Stimulated activated CD8-positive, alpha-beta memory T cell treated with anti-CD3 and anti-CD28 coated beads, Interleukin-2, amount 100 ng/mL, for 48 hours (primary cell): ENCODE results near the gene ORM2.

Experiments used
- DNase-seq, 2 donors: peaks; one replicate each; pipeline ENCODE4 v3.0.0-alpha.2; 2020; ENCODE audit warnings: low read depth in 2 of 2

ORM2 gene

DNA sequence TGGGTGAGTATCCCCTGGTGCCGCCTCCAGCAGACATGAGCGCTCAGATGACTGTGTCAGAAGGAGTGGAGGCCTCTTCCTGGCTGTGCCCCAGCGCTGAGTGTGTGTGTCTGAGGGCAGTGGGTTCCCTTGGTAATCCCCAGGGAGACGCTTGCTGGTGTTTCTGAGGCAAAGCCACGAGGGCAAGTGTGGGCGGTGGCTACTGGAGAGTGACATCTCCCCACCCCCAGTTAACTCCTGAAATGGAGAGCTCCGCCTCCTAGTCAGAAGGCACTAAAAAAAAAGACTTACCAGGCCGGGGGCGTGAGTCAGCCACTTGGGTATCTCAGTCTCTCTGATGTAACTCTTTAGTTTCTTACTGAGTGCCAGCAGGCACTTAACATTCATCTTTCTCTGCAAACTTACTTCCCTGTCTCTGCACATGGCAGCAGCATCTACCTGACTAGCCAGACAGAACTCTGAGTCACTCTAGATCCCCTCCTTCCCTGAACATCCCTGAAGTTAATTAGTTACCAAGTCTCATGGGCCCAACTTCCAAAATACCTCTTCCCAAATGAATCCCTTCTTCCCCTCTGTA lies 19.3 kb downstream of the ORM2 start:
- DNase-seq: peak; percentile 87 to 90

DNA sequence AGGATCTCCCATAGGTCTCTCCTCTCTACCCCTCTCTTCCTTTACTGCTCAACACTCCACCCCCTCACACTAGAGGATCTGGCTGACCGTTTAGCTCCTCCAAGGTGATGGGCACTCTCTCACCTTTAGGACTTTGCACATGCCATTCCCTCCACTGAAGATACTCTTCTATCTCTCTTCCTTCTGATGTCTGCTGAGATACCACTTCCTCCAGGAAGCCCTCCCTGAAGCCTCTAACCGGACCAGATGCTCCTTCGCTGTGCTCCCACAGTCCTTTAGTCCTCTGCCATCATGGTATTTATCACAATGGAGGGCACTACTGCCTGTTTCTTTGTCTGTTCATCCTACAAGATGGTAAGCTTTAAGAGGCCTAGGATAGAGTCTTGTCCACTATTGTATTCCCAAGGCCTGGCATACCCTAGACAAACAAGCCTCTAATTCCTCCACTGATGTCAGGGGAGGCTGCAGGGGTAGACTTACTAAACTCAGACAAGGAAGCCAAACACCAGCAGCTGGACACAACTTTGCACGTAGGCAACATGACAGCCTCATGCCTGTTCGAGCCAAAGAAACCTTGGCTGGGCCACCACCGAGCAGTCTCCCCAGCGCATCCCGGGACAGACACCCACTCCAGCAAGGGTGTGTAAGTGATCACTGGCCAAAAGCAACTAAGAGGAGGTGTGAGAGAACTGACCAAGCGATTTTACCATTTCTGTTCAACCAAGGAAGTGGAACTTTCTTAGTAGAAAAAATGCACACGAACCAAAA lies 20.2 kb downstream of the ORM2 start:
- DNase-seq: no peak

DNA sequence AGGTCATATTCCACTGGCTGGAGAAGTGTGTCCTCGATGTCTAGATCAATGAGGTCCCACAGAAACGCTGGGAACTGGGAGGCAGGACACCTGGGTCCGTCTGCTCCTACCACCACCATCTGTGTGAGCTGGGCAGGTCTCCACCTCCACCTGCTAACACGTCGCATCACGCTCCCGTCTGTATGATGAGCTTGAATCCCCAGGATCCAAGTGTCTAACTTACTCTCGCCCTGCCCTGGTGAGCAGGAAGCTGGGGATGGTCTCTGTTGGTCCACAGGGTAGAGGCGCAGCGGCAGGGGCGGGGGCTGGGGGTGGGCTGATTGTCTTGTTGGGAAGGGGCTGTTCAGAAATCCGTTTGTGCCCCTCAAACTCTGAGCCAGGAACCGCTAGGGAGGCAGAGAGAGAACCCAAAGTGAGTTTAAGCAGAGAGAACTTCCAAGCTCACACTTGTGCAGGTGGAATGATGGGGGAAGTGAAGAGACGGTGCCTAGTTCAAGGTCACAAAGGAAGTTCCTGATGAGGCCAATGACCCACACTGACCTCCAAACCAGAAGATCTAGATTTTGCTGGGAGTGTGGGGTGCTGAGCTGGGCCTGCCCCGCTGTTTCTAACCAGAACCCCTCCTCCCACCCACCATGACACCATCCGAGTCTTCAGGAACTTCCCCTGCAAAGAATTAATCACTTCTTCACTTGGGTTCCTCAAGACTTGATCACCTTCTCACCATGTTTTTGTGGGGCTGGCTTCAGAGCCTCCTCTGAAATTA lies 21.1 kb downstream of the ORM2 start:
- DNase-seq: no peak

DNA sequence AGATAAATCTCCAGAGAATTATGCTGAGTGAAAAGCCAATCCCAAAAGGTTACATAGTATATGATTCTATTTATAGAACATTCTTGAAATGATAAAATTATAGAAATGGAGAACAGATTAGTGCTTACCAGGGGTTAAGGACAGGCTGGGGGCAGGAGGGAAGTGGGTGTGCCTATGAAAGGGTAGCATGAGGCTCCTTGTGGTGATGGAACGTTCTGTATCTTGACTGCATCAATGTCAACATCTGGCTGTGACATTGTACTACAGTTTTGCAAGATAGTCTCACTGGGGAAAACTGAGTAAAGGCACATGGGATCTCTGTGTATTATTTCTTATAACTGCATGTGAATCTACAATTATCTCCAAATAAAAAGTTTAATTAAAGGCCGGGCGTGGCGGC lies 22.3 kb downstream of the ORM2 start:
- DNase-seq: no peak

DNA sequence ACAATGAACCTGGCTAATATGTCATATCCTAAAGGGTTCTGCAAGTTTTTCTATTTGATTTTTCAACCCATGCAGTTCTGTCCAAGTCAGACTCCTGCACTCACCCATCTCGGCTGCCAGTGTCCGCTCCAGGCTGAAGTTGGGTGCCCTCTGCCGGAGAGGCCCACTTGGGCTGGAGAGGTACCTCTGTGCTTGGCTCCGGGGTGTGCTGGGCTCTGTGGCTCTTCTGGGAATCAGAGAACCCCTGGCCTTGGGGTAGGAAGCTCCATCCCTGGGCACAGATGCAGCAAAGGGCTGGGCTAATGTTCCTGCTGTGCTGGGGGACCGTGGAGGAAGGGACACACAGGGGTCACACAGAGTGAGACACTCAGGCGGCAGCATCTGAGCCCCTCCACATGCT lies 26.2 kb downstream of the ORM2 start:
- DNase-seq: no peak

DNA sequence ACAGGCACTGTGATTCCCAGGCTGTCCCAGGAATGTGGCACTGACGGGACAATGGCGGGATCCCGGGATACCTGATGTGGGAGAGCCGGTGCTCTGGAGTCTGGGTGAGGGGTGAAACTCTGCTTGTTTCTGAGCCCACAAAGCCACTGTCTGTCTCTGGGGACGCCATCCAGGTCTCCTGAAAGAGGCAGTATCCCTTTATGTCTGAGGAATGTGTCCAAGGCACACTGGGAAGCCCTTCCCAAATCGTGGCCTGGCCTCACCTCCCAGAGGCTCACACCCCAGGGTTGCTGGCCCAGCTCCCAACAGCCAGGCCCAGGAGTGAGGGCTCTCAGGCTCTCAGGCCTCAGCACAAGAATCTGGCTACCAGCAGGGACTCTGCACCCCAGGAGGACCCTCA lies 27.1 kb downstream of the ORM2 start:
- DNase-seq: no peak

DNA sequence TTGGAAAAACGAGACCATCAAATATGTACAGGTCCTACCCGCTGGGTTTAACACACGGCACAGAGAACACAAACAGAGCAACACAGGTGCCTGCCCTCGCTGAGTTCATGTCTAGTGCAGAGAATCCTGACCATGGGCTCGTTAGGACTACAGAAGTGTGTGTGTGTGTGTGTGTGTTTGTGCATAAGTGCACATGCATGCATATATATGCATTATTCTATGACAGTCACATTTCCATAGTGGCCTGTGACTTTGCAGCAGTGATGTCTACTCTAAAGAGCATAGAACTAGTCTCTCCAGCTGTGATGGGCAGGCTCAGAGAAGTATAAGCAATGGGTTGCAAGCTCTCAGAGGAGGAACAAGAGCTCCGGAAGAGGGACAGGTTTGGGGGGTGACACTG lies 27.7 kb downstream of the ORM2 start:
- DNase-seq: no peak

DNA sequence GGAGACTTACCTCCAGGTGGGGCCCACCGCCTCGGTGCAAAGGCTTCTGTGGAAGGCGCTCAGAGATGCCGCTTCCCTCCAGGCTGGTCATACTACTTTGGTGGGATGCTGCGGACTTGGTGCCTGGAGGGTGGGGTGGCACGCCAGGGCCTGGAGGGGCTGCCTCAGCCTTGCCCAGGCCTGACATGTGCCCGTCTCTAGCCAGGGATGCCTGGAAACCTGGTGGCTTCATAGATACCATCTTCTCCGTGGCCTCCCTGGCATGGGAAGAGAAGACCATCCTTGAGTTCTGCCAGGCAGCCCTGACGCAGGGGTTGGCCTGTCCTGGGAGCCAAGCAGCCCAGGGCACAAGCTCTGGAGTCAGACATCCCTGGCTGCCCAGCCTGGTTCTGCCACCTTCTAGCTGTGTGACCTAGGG lies 28.3 kb downstream of the ORM2 start:
- DNase-seq: no peak

DNA sequence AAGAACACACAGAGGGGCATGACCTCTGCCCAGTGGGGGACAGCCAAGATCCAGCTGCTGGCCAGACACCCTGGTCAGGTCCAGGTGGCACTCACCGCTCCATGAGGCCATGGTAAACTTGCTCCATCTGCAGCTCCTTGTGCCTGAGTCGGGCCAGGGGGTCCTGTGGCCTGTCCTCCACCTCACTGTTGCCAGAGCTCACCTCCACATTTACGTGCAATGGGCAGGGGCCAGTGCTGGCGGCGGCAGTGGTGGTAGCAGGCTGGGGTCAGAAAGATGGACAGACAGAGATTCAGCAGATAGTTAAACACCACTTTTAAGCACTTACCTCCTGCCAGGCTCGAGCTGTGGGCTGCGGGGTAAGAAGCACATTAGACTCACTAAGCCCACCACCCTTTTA lies 30.1 kb downstream of the ORM2 start:
- no peak for DNase-seq

DNA sequence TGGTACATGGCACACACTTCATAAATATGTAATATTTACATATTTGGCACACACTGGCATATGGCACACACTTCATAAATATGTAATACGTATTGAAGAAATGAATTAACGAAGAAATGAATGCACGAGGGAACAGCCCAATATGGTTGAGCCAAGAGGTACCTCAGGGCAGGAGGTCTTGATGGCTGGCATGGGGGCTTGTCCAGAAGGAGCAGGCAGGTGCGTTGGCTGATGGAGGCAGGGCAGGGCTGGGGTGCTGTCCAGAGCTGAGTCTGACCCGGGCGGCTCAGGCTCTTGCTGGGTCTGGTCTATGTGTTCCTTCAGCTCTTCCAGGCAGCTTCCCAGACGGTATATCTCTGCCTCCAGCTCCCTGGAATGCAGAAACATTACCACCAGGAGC lies 31.9 kb downstream of the ORM2 start:
- no peak for DNase-seq

DNA sequence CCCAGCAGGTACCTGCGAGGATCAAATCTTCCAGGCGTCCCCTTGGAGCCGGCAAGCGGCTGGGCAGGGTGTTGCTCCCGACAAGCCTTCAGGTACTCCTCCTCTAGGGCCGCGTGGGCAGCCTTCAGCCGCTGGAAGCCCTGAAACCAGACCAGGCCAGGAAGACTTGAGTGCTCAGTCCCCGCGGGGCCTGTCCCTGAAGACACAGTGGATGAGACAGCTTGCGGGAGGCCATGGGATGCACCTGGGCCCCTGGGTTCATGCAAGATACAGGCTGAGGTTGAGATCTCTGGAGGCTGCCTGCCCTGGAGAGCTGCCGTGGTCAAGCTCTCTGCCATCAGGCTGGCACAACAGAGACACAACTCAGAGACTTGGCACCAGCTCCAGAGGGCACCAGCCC lies 32.7 kb downstream of the ORM2 start:
- DNase-seq: no peak

DNA sequence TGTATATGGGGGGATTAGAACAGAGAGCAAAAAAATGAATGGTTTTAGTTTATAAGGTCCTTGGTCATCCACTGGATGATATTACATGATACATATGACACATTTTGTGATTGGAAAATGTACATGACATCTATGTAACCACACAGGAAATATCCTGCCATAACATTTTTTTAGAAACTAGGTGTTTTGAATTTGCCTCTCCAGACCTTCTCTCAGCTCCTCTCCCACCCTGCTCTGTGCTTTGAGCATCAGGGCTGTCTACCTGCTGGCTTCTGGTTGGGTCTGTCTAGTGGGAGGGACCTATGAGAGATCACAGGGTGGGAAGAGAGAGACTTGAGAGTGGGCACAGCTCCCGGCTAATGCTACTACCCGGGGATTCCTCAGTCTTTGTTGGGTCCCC lies 33.8 kb downstream of the ORM2 start:
- no peak for DNase-seq

DNA sequence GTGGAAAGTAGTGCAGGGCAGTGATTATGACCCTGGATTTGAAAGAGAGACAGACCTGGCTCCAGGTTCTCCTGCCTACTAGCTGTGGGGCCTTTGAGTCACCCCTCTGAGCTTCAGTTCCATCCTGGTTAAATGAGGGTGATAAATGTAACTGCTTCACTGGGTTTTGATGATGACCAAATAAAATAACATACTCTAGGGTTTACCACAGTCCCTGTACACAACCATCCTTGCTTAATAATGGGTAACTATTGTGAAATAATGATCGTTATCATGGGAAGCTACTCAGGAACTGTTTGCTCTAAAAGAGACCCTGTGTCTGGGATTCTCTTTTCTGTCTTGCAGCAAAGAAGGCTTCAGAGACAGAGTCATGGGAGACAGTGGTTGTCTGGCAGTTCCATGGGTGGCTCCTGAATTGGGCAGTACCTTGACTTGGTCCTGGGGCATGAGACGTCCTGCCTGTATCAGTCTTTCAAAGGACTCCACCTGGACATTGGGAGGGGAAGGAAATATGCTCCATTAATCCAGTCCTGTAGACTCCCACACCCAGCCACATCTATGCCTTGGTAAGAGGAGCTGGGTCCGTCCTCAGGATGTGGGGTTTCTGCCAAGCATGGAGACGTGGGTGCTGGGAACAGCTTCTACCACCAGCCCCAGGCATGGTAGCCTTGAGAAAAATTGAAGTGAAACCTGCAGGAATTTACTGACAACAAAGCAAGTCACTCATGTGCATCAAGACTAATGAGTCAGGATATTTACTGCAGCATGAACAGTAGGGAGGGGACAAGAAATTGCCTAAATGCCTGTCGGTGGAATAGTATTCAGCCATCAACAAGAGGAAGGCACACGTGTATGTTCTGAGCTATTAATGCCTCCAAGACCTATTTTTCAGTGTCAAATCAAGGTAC lies 34.7 kb downstream of the ORM2 start:
- no peak for DNase-seq

DNA sequence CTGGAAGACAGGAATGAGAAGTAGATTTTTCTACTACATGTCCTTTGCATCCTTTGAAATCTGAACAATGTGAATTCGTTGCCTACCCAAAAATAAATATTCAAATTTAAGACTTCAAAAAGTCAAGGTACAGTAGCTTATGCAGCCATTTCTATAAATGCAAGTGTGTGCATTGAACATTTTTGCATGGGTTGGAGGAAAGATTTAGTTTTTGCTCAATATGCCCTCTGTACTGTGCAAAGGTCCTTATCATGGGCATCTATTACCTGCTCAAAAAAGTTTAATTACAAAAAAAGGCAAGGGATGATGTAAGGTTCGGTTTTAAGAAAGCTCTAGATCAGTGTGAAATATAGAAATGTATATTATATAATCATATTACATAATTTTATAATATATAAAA lies 35.5 kb downstream of the ORM2 start:
- DNase-seq: no peak

DNA sequence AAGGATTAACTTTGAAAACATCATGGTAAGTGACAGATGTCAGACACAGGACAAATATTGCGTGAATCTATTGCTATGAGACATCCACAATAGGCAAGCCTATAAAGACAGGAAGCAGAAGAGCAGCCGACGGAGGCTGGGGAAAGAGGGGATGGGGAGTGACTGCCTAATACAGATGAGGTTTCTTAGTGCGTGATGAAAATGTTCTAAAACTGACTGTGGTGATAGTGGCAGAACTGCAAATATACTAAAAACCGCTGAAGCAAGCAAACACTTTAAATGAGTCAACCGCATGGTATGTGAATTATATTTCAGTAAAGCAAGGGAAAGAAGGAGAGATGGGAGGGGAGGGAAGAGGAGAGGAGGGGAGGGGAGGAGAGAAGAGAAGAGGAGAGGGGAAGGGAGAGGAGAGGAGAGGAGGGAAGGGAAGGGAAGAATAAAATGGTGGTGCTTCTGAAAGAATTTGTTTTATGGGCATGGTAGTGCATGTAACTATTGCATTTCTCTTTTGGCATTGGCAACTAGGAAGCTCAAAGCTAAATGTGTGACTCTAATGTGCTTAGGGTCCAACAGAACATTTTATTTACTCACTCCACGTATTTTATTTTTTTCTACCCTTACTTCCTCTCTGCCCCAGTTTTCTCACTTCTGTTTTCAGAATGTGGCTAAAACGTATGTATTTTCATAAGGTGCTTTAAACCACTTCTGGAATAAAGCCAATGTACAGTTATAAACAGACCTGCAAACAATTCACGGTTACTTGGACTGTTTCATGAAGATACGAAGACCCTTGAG lies 36.9 kb downstream of the ORM2 start:
- DNase-seq: no peak

DNA sequence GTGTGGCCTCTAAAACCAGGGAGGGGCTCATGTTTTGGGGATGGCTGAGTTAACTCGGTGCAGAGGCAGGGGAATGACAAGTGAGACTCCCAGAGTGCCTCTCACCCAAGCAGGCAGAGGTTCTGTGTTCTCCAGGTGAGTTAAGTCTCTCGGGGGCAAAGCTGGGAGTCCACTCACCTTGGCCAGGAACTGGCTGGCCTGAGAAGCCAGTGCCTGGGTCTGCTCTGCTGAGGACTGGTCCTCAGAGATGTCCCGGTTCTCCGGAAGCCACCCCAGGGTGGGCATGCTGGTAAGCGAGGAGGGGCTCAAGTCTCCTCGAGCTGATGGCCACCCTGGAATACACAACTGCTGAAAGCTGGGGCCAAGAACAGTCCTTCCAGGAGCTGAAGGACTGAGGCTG lies 37.7 kb downstream of the ORM2 start:
- no peak for DNase-seq

DNA sequence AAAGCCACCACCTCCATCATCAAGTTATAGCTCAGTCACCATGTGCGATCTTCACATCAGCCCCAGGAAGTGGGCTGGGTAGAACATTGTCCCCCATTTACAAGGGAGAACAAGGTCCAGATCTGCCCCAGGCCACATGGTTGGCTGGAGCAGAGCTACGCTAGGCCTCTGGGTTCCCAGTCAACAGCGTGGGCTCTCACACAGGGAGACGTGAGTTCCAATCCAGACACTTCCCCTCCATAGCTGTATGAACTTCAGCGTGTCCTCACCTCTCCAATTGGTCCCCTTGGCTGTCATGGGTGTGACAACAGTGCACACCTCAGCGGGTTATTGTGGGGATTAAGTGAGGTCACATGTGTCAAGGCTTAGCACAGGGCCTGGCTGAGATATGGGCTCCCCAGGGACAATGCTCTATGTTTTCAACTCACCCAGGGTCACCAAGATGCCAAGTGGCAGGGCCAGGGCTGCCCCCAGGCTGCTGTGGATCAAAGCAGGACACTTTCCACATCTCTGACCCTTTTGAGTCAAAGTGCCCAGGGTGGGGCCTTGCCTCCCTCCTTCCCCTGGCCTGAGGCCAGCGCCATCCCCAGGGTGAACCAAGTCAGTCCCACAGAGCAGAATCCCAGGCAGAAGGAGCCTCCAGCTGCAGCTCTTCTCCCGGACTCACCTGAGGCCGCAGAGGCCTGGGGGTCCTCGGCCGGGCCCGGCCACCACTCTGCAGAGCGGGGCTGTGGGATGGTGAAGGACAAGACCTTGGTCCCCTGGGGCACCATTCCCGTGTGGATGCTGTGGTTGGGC lies 38.3 kb downstream of the ORM2 start:
- no peak for DNase-seq

DNA sequence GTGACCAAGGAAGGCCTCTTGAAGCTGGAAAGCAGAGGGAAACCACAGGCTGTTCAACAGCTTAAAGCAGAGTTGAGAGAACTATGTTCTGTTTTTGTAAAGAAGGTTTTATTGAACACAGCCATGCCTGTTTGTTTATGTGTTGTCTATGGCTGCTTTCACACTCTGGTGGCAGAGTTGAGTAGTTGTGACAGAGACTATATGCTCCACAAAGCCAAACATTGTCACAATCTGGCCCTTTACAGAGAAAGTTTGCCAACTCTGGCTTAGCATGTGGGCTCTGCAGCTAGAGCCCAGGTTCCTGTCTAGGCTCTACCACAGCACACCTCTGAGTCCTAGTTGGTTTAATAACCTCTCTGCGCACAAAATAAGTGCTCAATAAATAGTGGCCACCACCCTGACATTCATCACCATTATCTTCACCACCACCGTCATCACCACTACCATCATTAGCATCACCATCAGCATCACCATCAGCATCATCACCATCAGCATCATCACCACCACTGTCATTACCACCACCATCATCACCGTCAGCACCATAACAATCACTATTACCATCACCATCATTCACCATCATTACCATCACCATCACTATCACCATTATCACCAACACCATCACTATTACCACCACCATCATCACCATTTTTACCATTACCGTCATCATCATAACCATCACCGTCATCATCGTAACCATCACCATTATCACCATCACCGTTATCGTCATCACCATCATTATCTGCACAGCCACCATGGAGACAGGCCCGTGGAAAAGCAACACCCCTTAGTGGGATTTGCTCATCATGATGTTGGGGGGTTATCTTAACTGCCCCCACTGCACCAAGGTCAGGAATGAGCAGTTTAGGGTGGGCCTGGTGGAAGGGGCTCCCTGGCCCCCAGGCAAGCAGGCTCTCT lies 39.8 kb downstream of the ORM2 start:
- no peak for DNase-seq

DNA sequence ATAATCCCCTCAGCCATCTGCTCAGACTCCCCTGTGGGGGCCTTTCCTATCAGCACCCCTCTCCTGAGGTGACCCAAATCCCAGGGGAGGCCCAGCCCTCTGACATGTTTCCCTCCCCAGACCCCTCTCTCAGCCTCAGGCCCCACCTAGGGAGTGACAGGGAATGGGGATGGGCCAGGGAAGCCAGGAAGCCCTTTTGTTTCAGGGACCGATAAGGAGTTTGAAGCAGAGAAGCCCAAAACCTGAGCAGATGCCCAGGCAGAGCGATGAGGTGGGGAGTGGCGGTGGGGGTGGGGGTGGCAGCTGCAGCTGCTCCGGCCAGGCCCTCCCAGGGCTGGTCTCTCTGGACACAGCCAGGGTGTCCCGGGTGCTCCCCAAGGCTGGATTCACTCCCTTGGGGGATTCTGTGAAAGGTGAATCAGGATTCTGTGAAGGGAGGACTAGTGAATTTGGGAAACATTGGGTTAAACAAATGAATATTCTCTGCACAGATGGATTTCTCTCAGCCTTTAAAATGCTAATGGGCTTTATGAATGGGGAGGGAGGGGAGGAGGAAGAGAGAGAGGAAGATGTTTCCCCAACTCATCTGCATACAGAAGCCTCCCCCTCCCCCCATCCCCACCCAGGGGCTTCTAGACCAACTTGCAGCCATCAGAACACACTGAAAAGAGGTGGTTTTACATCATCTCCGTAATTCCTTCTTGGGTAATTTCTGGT lies 40.7 kb downstream of the ORM2 start:
- no peak for DNase-seq
